Neural crest cell (in vitro differentiated cells): ENCODE measurements around the gene HMGB2. TPM values are rescaled to one million over a fixed set of nuclear protein-coding genes. Genes with fewer than 3 reads are reported as not detected.

Experiments
- DNase-seq: peaks from one replicate; pipeline ENCODE4 v3.0.0; 2021; ENCODE audit warnings: low read depth, mixed read lengths, low spot score
- H3K27ac Mint-ChIP-seq: one replicate; pipeline ENCODE4 v1.8.0; 2021; ENCODE audit warnings: mild to moderate bottlenecking, mixed read lengths; ENCODE audit not compliant: unreplicated experiment
- H3K27me3 Mint-ChIP-seq: 2 replicates; pipeline ENCODE4 v1.8.0; 2021; ENCODE audit warnings: low read depth, mild to moderate bottlenecking, mixed read lengths
- H3K36me3 Mint-ChIP-seq: 2 replicates; pipeline ENCODE4 v1.8.0; 2021; ENCODE audit warnings: low read depth, mild to moderate bottlenecking, mixed read lengths
- H3K4me1 Mint-ChIP-seq: 2 replicates; pipeline ENCODE4 v1.8.0; 2021; ENCODE audit warnings: mixed read lengths
- H3K4me3 Mint-ChIP-seq: one replicate; pipeline ENCODE4 v1.8.0; 2021; ENCODE audit warnings: mild to moderate bottlenecking, mixed read lengths
- H3K9me3 Mint-ChIP-seq: 2 replicates; pipeline ENCODE4 v1.8.0; 2021; ENCODE audit warnings: mixed read lengths
- total RNA-seq: library from RNA; stranded (reverse); gene quantifications from 2 replicates; pipeline ENCODE4 v1.2.1, GENCODE V29; 2021
- TF ChIP-seq, protein P1 (sequence below): fragments of 200-600 bp; sonication (generic); conservative IDR thresholded peaks from 2 replicates; pipeline ENCODE4 v1.5.0; 2021; ENCODE audit warnings: antibody characterized with exemption, mild to moderate bottlenecking

The HMGB2 gene
- total RNA-seq, 1 donor from 2014 or later = 274 TPM

DNA sequence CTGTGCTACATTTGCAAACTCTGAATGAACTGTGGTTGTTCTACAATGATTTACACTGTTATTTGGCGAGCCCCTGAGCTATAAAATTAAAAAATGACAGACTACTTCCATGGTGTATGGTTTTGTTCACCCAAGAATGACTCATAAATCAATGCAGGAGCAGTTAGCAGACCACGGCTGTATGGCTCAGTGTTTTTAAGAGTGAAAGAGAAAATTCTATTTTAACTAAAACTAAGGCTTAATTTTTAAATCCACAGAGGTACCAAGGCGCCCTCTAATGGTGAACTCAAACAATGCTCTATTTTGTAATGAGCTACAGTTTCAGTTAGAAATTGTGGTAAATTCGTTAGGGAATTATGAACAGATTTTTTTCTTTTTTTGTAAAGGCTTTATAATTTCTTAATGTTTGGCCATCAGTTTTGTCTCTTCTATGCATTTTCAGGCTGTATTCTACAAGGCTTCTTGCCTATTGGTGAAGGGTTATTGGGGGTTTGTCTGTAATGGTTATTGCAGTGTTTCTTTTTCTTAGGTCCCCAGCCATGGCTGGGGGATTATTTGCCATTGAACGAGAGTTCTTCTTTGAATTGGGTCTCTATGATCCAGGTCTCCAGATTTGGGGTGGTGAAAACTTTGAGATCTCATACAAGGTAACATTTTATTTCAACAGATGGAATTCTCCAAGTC lies 32.5 kb downstream of the HMGB2 start:
- no peak overlapping the region for H3K4me3 Mint-ChIP-seq
- no peaks in the 10 kb centered on the region for H3K27me3 Mint-ChIP-seq
- no peak overlapping the region for H3K27ac Mint-ChIP-seq
- H3K36me3 Mint-ChIP-seq = peaks cover 29% of the 10 kb centered on the region
- peaks cover 10% of the 10 kb centered on the region for H3K9me3 Mint-ChIP-seq
- DNase-seq = no peak
- H3K4me1 Mint-ChIP-seq = no peaks in the 10 kb centered on the region
- TF ChIP-seq, protein P1, sequence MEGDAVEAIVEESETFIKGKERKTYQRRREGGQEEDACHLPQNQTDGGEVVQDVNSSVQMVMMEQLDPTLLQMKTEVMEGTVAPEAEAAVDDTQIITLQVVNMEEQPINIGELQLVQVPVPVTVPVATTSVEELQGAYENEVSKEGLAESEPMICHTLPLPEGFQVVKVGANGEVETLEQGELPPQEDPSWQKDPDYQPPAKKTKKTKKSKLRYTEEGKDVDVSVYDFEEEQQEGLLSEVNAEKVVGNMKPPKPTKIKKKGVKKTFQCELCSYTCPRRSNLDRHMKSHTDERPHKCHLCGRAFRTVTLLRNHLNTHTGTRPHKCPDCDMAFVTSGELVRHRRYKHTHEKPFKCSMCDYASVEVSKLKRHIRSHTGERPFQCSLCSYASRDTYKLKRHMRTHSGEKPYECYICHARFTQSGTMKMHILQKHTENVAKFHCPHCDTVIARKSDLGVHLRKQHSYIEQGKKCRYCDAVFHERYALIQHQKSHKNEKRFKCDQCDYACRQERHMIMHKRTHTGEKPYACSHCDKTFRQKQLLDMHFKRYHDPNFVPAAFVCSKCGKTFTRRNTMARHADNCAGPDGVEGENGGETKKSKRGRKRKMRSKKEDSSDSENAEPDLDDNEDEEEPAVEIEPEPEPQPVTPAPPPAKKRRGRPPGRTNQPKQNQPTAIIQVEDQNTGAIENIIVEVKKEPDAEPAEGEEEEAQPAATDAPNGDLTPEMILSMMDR = peak; percentile 82

DNA sequence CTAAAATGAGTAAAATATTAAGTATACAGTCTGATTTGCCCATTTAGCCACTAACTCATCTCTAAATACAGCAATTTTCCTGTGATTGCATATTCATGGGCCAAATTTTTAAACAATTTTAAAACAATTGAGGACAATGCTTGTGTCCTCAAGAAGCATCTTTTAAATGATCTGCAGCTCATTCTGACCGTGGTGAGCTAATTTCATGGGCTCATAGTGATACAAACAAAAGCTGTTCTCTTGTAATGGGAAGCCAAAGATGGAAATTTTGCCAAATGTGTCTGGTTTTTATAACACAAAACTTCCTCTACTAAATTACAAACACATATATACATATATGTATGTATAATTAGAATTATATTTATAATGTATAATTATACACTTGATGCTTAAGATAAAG lies 39.7 kb downstream of the HMGB2 start:
- no peaks in the 10 kb centered on the region for H3K27me3 Mint-ChIP-seq
- DNase-seq = no peak
- H3K36me3 Mint-ChIP-seq = peaks cover 1% of the 10 kb centered on the region
- peaks cover 4% of the 10 kb centered on the region for H3K4me1 Mint-ChIP-seq
- TF ChIP-seq, protein P1 = no peak
- no peak overlapping the region for H3K27ac Mint-ChIP-seq
- no peaks in the 10 kb centered on the region for H3K9me3 Mint-ChIP-seq
- H3K4me3 Mint-ChIP-seq = no peak overlapping the region

DNA sequence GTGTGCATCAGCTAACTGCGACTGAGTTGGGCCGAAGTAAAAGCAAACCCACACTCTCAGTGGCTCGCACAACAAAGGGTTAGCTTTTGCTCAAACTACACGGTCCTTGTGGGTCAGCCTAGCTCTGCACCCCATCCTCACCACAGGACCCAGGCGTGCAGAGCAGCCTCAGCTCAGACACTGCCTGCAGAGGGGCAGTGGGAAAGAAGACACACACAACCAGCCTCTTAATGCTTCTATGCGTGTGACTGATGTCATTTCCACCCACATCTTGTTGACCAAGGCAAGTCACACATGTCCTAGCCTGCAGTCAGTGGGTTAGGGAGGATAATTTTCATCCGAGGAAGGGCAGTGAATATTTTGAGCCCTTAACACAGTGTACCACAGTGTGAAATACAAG lies 40.5 kb downstream of the HMGB2 start:
- DNase-seq = no peak
- Mint-ChIP-seq H3K9me3 (no peaks in the 10 kb centered on the region), H3K4me3 (no peak overlapping the region), H3K36me3 (peaks cover 2% of the 10 kb centered on the region), H3K27me3 (no peaks in the 10 kb centered on the region), H3K27ac (no peak overlapping the region), H3K4me1 (peaks cover 8% of the 10 kb centered on the region)
- TF ChIP-seq, protein P1 = no peak

DNA sequence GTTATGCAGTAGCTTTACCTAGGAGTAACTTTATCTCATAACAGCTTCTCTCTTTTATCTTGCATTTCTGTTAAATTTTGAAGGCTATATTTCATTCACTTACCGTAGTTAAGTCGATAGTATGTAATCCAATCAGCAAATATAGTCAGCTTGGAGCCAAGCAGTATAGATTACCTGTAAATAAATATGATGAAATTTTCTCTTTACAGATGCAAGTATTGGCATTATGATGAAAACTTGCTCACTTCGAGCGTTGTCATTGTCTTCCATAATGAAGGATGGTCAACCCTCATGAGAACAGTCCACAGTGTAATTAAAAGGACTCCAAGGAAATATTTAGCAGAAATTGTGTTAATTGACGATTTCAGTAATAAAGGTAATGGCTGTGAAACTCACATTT lies 42.3 kb downstream of the HMGB2 start:
- no peak for DNase-seq
- Mint-ChIP-seq H3K27ac (no peak overlapping the region), H3K4me1 (peaks cover 13% of the 10 kb centered on the region), H3K27me3 (no peaks in the 10 kb centered on the region), H3K4me3 (no peak overlapping the region), H3K9me3 (peaks cover 6% of the 10 kb centered on the region), H3K36me3 (peaks cover 8% of the 10 kb centered on the region)
- TF ChIP-seq, protein P1 = no peak

DNA sequence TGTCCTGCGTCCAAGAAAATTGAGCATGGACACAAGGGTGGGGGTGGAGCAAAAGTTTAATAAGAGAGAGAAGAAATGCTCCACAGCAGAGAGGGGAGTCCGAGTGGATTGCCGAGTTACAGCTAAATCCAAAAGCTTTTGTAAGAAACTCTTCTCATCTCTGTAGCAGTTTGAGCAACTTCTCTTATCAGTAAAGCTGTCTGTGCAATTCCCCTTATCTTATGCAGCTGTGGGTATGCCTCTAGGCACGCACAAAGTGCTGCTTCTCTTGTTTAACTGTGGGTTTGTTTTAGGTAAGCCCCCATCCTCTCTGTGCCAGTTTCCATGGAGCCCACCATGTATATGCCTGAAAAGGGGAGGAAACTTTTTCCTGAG lies 44.8 kb downstream of the HMGB2 start:
- no peak for DNase-seq
- Mint-ChIP-seq H3K27me3 (no peaks in the 10 kb centered on the region), H3K36me3 (peaks cover 22% of the 10 kb centered on the region), H3K4me3 (no peak overlapping the region), H3K27ac (no peak overlapping the region), H3K4me1 (peaks cover 13% of the 10 kb centered on the region), H3K9me3 (peaks cover 9% of the 10 kb centered on the region)
- TF ChIP-seq, protein P1 = no peak
